Mesodermal cell (in vitro differentiated cells): ENCODE data around the gene CA11.
A peak's percentile ranks its signal among the peaks of the same experiment; 100 is the strongest.

Source experiments
- H3K27ac ChIP-seq: 2 replicates; pipeline ENCODE4 v1.7.0; 2013; ENCODE audit warnings: mild to moderate bottlenecking, low read depth, low read length, moderate library complexity; ENCODE audit not compliant: severe bottlenecking
- H3K36me3 ChIP-seq: 2 replicates; pipeline ENCODE4 v1.7.1; 2013; ENCODE audit warnings: mild to moderate bottlenecking, low read length, moderate library complexity; ENCODE audit not compliant: control insufficient read depth, insufficient read depth
- H3K4me1 ChIP-seq: one replicate; pipeline ENCODE4 v1.7.1; 2013; ENCODE audit warnings: mild to moderate bottlenecking, low read length; ENCODE audit not compliant: insufficient read depth, control insufficient read depth, poor library complexity, severe bottlenecking
- H3K4me3 ChIP-seq: 2 replicates; pipeline ENCODE4 v1.7.0; 2013; ENCODE audit warnings: low read length, control low read depth, mild to moderate bottlenecking; ENCODE audit not compliant: insufficient read depth, poor library complexity, severe bottlenecking; ENCODE audit errors: extremely low read depth
- H3K9me3 ChIP-seq: 2 replicates; pipeline ENCODE4 v1.7.1; 2013; ENCODE audit warnings: mild to moderate bottlenecking, low read length, moderate library complexity; ENCODE audit not compliant: control insufficient read depth
- WGBS, 2 experiments: methylation state at CpG; one replicate each; pipeline ENCODE4 v1.1.5; 2013; ENCODE audit warnings: missing lambda C conversion rate in 2 of 2; ENCODE audit not compliant: insufficient coverage in 2 of 2; 5-methylcytosine and 5-hydroxymethylcytosine counted together

CA11 gene

GRCh38 chr19:48656840-48657474 lies 11.0 kb upstream of the CA11 start:
- H3K9me3 ChIP-seq = peaks cover 5% of the 10 kb centered on the region
- H3K36me3 ChIP-seq = no peaks in the 10 kb centered on the region

GRCh38 chr19:48654299-48655059 lies 8.5 kb upstream of the CA11 start:
- no peaks in the 10 kb centered on the region for H3K9me3 ChIP-seq
- H3K4me1 ChIP-seq = no peaks in the 10 kb centered on the region
- H3K27ac ChIP-seq = no peak overlapping the region
- WGBS, 2 experiments = 76 to 80% methylated on average over 6 to 8 of the region's 11 CpGs
- H3K4me3 ChIP-seq = no peak overlapping the region
- H3K36me3 ChIP-seq = no peaks in the 10 kb centered on the region

More at GRCh38 chr19:48656840-48657474, 11.0 kb upstream of the CA11 start:
- no peaks in the 10 kb centered on the region for H3K4me1 ChIP-seq
- WGBS, 2 experiments = 44 to 46% methylated on average over 11 to 14 of the region's 16 CpGs
- H3K27ac ChIP-seq = no peak overlapping the region
- no peak overlapping the region for H3K4me3 ChIP-seq

DNA sequence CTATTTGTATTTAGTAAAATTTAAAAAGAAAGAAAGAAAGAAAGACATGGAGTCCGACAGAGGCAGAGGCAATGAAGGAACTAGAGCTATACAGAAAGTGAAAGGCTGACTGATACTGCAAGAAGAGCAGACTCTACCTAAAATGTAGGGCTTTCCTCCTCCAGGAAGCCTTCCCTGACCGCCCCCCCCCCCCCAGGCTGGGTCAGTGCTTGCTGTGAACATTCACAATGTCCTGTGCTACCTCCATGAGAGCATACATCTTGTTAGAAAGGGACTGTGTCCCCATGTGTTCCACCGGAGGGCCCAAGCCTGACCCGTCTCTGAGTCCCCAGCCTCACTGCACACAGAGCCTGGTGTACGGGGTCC lies 5.7 kb upstream of the CA11 start:
- no peaks in the 10 kb centered on the region for H3K9me3 ChIP-seq
- H3K4me1 ChIP-seq = no peaks in the 10 kb centered on the region
- WGBS, 2 experiments = 74 to 84% methylated on average over 3 to 4 of the region's 5 CpGs
- no peak overlapping the region for H3K27ac ChIP-seq
- no peaks in the 10 kb centered on the region for H3K36me3 ChIP-seq
- no peak overlapping the region for H3K4me3 ChIP-seq

- H3K36me3 ChIP-seq = no peaks in the 10 kb centered on the region
- no peak overlapping the region for H3K4me3 ChIP-seq
- H3K4me1 ChIP-seq = peaks cover under 1% of the 10 kb centered on the region
- no peak overlapping the region for H3K27ac ChIP-seq
- no peaks in the 10 kb centered on the region for H3K9me3 ChIP-seq
- 92 to 95% methylated on average over 9 to 10 of the region's 12 CpGs for WGBS, 2 experiments
These were observed 5.1 kb upstream of the CA11 start for GRCh38 chr19:48650974-48651682.

DNA sequence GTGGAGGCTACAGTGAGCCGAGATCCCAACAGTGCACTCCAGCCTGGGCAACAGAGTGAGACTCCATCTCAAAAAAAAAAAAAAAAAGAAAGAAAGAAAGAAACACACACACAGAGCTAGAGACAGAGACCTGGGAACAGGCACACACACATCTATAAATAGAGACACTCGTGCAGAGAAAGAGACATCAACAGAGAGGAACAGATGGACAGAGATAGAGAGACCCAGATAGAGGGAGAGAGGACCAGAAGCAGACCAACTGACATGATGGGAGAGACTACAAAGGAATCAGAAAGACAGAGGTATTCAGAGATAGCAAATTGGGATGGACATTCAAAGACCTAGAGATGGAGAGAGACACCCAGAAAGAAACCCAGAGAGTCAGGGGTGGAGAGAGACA lies 2.1 kb upstream of the CA11 start:
- H3K4me1 ChIP-seq = peaks cover 5% of the 10 kb centered on the region
- no peak overlapping the region for H3K27ac ChIP-seq
- H3K36me3 ChIP-seq = no peaks in the 10 kb centered on the region
- no peak overlapping the region for H3K4me3 ChIP-seq
- 86% methylated on average over 1 of the region's 2 CpGs; no CpG with 5 or more reads in 1 of the 2 experiments for WGBS, 2 experiments
- H3K9me3 ChIP-seq = no peaks in the 10 kb centered on the region

GRCh38 chr19:48646722-48647216 lies 782 bp upstream of the CA11 start:
- H3K4me3 ChIP-seq = peak overlapping the region; percentile 51
- no peaks in the 10 kb centered on the region for H3K36me3 ChIP-seq
- 58 to 66% methylated on average over 3 to 4 of the region's 10 CpGs for WGBS, 2 experiments
- no peak overlapping the region for H3K27ac ChIP-seq
- H3K4me1 ChIP-seq = peaks cover 5% of the 10 kb centered on the region
- H3K9me3 ChIP-seq = no peaks in the 10 kb centered on the region

DNA sequence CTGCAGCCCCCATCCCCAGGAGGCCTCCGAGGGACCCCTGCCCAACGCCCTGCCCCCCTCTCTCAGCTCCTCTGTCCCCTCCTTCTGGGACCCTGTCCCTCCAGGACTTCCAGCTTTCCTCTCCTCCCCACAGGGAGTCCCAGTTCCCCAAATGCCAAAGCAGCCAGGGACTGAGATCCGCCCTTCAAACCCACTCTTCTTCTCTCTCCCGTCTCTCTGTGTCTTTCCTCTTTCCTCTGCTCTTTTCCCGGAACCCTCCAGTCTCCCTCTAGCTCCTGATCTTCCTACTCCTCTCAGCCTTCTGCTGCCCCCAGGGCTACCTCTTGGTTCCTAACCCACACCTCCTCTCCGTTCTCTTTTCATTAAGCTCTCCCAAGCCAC lies 377 bp downstream of the CA11 start:
- WGBS, 2 experiments = 0 to 1% methylated on average over 6 of the region's 6 CpGs
- no peaks in the 10 kb centered on the region for H3K9me3 ChIP-seq
- peak overlapping the region; percentile 30 for H3K27ac ChIP-seq
- peaks cover 5% of the 10 kb centered on the region for H3K4me1 ChIP-seq
- peak overlapping the region; percentile 51 for H3K4me3 ChIP-seq
- H3K36me3 ChIP-seq = no peaks in the 10 kb centered on the region

DNA sequence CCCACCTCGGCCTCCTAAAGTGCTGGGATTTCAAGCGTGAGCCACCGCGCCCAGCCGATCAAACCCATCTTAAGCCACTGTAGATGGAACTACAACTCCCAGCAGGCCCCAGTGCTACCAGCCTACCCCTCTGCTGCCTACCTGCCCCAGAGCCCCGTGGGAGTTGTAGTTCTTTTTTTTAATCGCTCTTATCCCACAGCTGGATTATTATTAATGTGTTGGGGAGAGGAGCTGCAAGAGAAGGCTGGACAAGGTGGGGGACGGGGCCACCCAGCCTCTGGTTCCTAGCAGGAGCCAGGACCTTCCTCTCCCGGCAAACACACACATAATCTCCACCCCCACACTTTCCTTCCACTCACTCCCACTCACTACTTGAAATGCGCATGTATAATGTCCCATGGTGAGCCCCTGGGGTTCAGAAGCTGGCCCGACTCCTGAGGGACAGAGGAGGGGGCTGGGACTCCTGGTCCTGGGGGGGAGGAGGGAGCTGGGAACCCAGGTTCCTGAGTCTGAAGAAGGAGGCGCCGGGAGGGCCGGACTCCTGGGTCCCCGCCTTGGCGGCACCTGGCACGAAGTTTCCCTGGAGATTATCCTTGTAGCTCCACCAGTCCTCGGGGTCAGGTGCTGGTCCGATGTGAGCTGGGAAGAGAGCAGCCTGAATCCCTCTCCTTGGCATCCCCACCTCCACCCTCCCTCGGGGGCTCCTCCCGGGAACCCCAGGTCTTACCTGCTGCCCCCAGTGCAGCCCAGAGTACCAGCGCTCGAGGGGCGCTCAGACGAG lies 958 bp downstream of the CA11 start:
- whole genome bisulfite sequencing, 2 experiments = 2 to 4% methylated on average over 17 to 18 of the region's 25 CpGs

DNA sequence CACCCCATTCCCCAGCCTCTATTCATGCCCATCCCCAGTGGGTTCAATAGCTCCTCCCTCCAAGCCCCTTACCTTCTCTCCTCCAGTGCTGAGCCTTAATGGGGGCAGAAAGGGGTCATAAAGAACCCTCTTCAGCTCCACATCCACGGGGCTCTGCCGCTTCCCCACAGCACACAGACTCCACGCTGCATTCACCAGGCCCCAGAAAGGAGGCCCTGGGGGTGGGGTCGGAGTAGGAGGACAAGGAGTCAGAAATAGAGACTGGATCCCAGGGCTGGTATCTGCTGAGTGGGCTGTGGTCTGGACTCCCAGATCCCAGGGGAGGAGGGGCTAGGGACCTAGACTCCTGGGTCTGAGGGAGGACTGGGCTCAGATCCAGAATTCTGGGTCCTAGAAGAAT lies 1.6 kb downstream of the CA11 start:
- no peak overlapping the region for H3K4me3 ChIP-seq
- no peak overlapping the region for H3K27ac ChIP-seq
- H3K4me1 ChIP-seq = peaks cover 5% of the 10 kb centered on the region
- no peaks in the 10 kb centered on the region for H3K36me3 ChIP-seq
- H3K9me3 ChIP-seq = no peaks in the 10 kb centered on the region
- WGBS, 2 experiments = 100% methylated on average over 1 of the region's 4 CpGs; no CpG with 5 or more reads in 1 of the 2 experiments

More for the DNA sequence above, 958 bp downstream of the CA11 start:
- no peak overlapping the region for H3K27ac ChIP-seq
- H3K4me3 ChIP-seq = peak overlapping the region; percentile 51
- no peaks in the 10 kb centered on the region for H3K9me3 ChIP-seq
- H3K36me3 ChIP-seq = no peaks in the 10 kb centered on the region
- H3K4me1 ChIP-seq = peaks cover 5% of the 10 kb centered on the region

- Histone ChIP-seq H3K27ac (no peak overlapping the region), H3K4me1 (peaks cover 5% of the 10 kb centered on the region), H3K36me3 (no peaks in the 10 kb centered on the region), H3K4me3 (no peak overlapping the region), H3K9me3 (no peaks in the 10 kb centered on the region)
- 89 to 97% methylated on average over 4 of the region's 5 CpGs for WGBS, 2 experiments
These were observed 3.1 kb downstream of the CA11 start for GRCh38 chr19:48642862-48643261.
